PC-3 (cell line): ENCODE data around the gene FAM168B.

Source experiments
- CTCF ChIP-seq: fragments of 300-600 bp; sonication (generic); conservative IDR thresholded peaks from 2 replicates; pipeline ENCODE4 v1.5.1; 2017; ENCODE audit warnings: antibody characterized with exemption, low read depth, mild to moderate bottlenecking, low read length
- EZH2 ChIP-seq: fragments of 300-600 bp; sonication (generic); IDR thresholded peaks from one replicate; pipeline ENCODE4 v1.6.1; 2017; ENCODE audit warnings: antibody characterized with exemption, mild to moderate bottlenecking, low read length; ENCODE audit not compliant: unreplicated experiment
- EZH2phosphoT487 ChIP-seq: fragments of 300-600 bp; sonication (generic); IDR thresholded peaks from 2 replicates; pipeline ENCODE4 v1.6.1; 2018; ENCODE audit warnings: mild to moderate bottlenecking, antibody characterized with exemption, low read length, borderline replicate concordance

GRCh38 chr2:131048641-131049040 lies 44.6 kb downstream of the FAM168B start:
- TF ChIP-seq EZH2, result no peak
- TF ChIP-seq CTCF, result no peak
- TF ChIP-seq EZH2phosphoT487, result no peak
